H9 (cell line): ENCODE measurements around the gene USP44. TPM values are rescaled to one million over a fixed set of nuclear protein-coding genes. Genes with fewer than 3 reads are reported as not detected.

Source experiments
- DNase-seq: peaks from one replicate; pipeline ENCODE4 v3.0.0-alpha.2; 2017
- H2AFZ ChIP-seq: one replicate; pipeline ENCODE4 v1.6.1; 2013; ENCODE audit warnings: mild to moderate bottlenecking, low read length, control low read depth, moderate library complexity
- H2AK5ac ChIP-seq: 2 replicates; pipeline ENCODE4 v1.6.1; 2013; ENCODE audit warnings: low read length, control low read depth, mixed read lengths; ENCODE audit not compliant: insufficient read length
- H2BK120ac ChIP-seq: one replicate; pipeline ENCODE4 v1.6.1; 2013; ENCODE audit warnings: low read depth, mild to moderate bottlenecking, low read length, control low read depth, inconsistent platforms; ENCODE audit not compliant: poor library complexity, severe bottlenecking
- H2BK12ac ChIP-seq: 2 replicates; pipeline ENCODE4 v1.6.1; 2013; ENCODE audit warnings: low read length, control low read depth, mixed read lengths, low read depth; ENCODE audit not compliant: insufficient read length
- H2BK15ac ChIP-seq: 2 replicates; pipeline ENCODE4 v1.6.1; 2013; ENCODE audit warnings: low read depth, low read length, control low read depth
- H2BK20ac ChIP-seq: one replicate; pipeline ENCODE4 v1.6.1; 2013; ENCODE audit warnings: low read depth, mild to moderate bottlenecking, low read length, control low read depth, inconsistent platforms; ENCODE audit not compliant: poor library complexity, severe bottlenecking
- H2BK5ac ChIP-seq: 2 replicates; pipeline ENCODE4 v1.6.1; 2013; ENCODE audit warnings: low read length, control low read depth, mixed read lengths; ENCODE audit not compliant: insufficient read length
- H3K14ac ChIP-seq: 2 replicates; pipeline ENCODE4 v1.6.1; 2013; ENCODE audit warnings: low read length, control low read depth; ENCODE audit not compliant: insufficient read depth
- H3K18ac ChIP-seq: 2 replicates; pipeline ENCODE4 v1.6.1; 2013; ENCODE audit warnings: low read depth, mild to moderate bottlenecking, mixed read lengths, low read length, control low read depth; ENCODE audit not compliant: insufficient read length
- H3K23ac ChIP-seq: 2 replicates; pipeline ENCODE4 v1.6.1; 2013; ENCODE audit warnings: low read length, control low read depth, mixed read lengths, low read depth; ENCODE audit not compliant: insufficient read length
- H3K23me2 ChIP-seq: 2 replicates; pipeline ENCODE4 v1.6.1; 2013; ENCODE audit warnings: low read depth, mild to moderate bottlenecking, mixed read lengths, low read length, control low read depth; ENCODE audit not compliant: insufficient read length, poor library complexity, severe bottlenecking
- H3K27ac ChIP-seq: 2 replicates; pipeline ENCODE4 v1.5.1; 2013; ENCODE audit warnings: low read length, control low read depth, mixed read lengths, low read depth; ENCODE audit not compliant: insufficient read length
- H3K27me3 ChIP-seq: 2 replicates; pipeline ENCODE4 v1.6.1; 2013; ENCODE audit warnings: low read length, control low read depth, inconsistent platforms; ENCODE audit not compliant: insufficient read depth
- H3K4ac ChIP-seq: 2 replicates; pipeline ENCODE4 v1.6.1; 2013; ENCODE audit warnings: low read depth, mild to moderate bottlenecking, control low read depth, inconsistent platforms, low read length, moderate library complexity
- H3K4me1 ChIP-seq: 2 replicates; pipeline ENCODE4 v1.6.1; 2013; ENCODE audit warnings: low read length, control low read depth, inconsistent platforms; ENCODE audit not compliant: insufficient read depth
- H3K4me2 ChIP-seq: 2 replicates; pipeline ENCODE4 v1.6.1; 2013; ENCODE audit warnings: low read length, control low read depth, mixed read lengths; ENCODE audit not compliant: insufficient read length, insufficient read depth
- H3K56ac ChIP-seq: 2 replicates; pipeline ENCODE4 v1.6.1; 2013; ENCODE audit warnings: low read depth, mild to moderate bottlenecking, mixed read lengths, low read length, control low read depth; ENCODE audit not compliant: insufficient read length
- H3K79me1 ChIP-seq: 2 replicates; pipeline ENCODE4 v1.6.1; 2013; ENCODE audit warnings: low read depth, mild to moderate bottlenecking, moderate library complexity, low read length, control low read depth, inconsistent platforms; ENCODE audit not compliant: insufficient read depth, poor library complexity, severe bottlenecking
- H3K79me2 ChIP-seq: 2 replicates; pipeline ENCODE4 v1.6.1; 2013; ENCODE audit warnings: low read length, control low read depth, inconsistent platforms; ENCODE audit not compliant: insufficient read depth
- H3K9ac ChIP-seq: 2 replicates; pipeline ENCODE4 v1.6.1; 2013; ENCODE audit warnings: low read length, control low read depth, mixed read lengths; ENCODE audit not compliant: insufficient read length; ENCODE audit errors: extremely low read depth
- H3K9me3 ChIP-seq: one replicate; pipeline ENCODE4 v1.6.1; 2013; ENCODE audit warnings: low read depth, low read length, inconsistent platforms; ENCODE audit not compliant: control insufficient read depth
- H3T11ph ChIP-seq: one replicate; pipeline ENCODE4 v1.6.1; 2013; ENCODE audit warnings: mild to moderate bottlenecking, low read length, control low read depth, inconsistent platforms
- H4K20me1 ChIP-seq: one replicate; pipeline ENCODE4 v1.6.1; 2013; ENCODE audit not compliant: control insufficient read depth, insufficient read length, insufficient read depth
- H4K5ac ChIP-seq: 2 replicates; pipeline ENCODE4 v1.6.1; 2013; ENCODE audit warnings: low read depth, mild to moderate bottlenecking, mixed read lengths, low read length, control low read depth; ENCODE audit not compliant: insufficient read length
- H4K8ac ChIP-seq: replicated peaks from 2 replicates; pipeline ENCODE4 v1.6.1; 2013; ENCODE audit warnings: low read length, control low read depth, mixed read lengths, low read depth; ENCODE audit not compliant: insufficient read length
- H4K91ac ChIP-seq: 2 replicates; pipeline ENCODE4 v1.6.1; 2013; ENCODE audit warnings: low read depth, mild to moderate bottlenecking, moderate library complexity, mixed read lengths, low read length, control low read depth; ENCODE audit not compliant: insufficient read length
- H3K27ac Mint-ChIP-seq, 3 experiments: 2 replicates in 2 of 3; 3 replicates in 1 of 3; pipeline ENCODE4 v1.8.0; 2020 to 2021; ENCODE audit warnings: mixed read lengths in 3 of 3, mild to moderate bottlenecking in 1 of 3, moderate library complexity in 1 of 3
- H3K27me3 Mint-ChIP-seq: 2 replicates; pipeline ENCODE4 v1.8.0; 2021; ENCODE audit warnings: low read depth, mild to moderate bottlenecking, moderate library complexity, mixed read lengths
- H3K36me3 Mint-ChIP-seq, 3 experiments: 2 replicates in 2 of 3; 3 replicates in 1 of 3; pipeline ENCODE4 v1.8.0; 2020 to 2021; ENCODE audit warnings: low read depth in 3 of 3, mixed read lengths in 3 of 3; ENCODE audit not compliant: insufficient read depth in 1 of 3
- H3K4me1 Mint-ChIP-seq, 2 experiments: 2 replicates each; pipeline ENCODE4 v1.8.0; 2020; ENCODE audit warnings: mixed read lengths in 2 of 2
- H3K4me3 Mint-ChIP-seq, 2 experiments: 2 replicates in 1 of 2; 3 replicates in 1 of 2; pipeline ENCODE4 v1.8.0; 2020 to 2021; ENCODE audit warnings: mild to moderate bottlenecking in 2 of 2, mixed read lengths in 2 of 2, moderate library complexity in 1 of 2
- H3K9me3 Mint-ChIP-seq, 2 experiments: 2 replicates in 1 of 2; 3 replicates in 1 of 2; pipeline ENCODE4 v1.8.0; 2020; ENCODE audit warnings: mild to moderate bottlenecking in 2 of 2, mixed read lengths in 2 of 2, moderate library complexity in 1 of 2
- WGBS: extraction: QIAGEN DNeasy Blood & Tissue Kit; methylation state at CpG from one replicate; pipeline ENCODE4 v1.1.7; 2013; ENCODE audit warnings: missing lambda C conversion rate, low lambda C conversion rate, mixed read lengths; ENCODE audit not compliant: insufficient read length; ENCODE audit errors: extremely low coverage; 5-methylcytosine and 5-hydroxymethylcytosine counted together
- total RNA-seq: library from RNA; stranded (reverse); gene quantifications from 2 replicates; pipeline ENCODE4 v1.2.1, GENCODE V29; 2021
- TF ChIP-seq, protein P1 (sequence below): fragments of 200-600 bp; sonication (generic); conservative IDR thresholded peaks from 3 replicates; pipeline ENCODE4 v1.8.0; 2021; ENCODE audit warnings: antibody characterized with exemption, mild to moderate bottlenecking

USP44 gene
- total RNA-seq, 1 experiment from 2014 or later = 185 TPM

DNA sequence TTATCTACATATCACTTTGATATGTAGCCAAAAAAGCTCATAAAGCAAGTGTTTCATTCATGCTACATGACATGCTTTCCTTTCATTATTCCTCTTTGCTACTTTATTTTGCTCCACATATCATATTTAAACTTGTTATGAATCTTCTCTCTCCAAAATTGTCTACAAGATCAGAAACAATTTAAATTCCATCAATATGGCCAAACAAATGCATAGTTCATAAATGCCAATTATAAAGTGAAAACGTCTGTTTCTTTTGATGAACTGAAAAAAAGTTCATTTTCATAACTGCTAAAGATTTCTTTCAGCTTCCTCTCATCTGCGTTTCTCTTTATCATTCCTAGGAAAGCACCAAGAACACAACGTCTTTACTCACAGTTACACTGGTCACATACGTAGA lies 22.8 kb downstream of the USP44 start:
- no peak overlapping the region for H3K23ac ChIP-seq
- H2AK5ac ChIP-seq = no peak overlapping the region
- H4K20me1 ChIP-seq = no peaks in the 10 kb centered on the region
- no peak overlapping the region for H3T11ph ChIP-seq
- no peak overlapping the region for H2AFZ ChIP-seq
- Mint-ChIP-seq H3K4me1 (peaks cover 12 to 17% of the 10 kb centered on the region in 2 experiments), H3K9me3 (no peaks in the 10 kb centered on the region), H3K27ac (peak overlapping the region in 1 of 3 experiments; percentile 12; a peak in 2 of 7 replicates), H3K36me3 (peaks cover 49 to 89% (median 67%) of the 10 kb centered on the region in 3 experiments), H3K27me3 (no peaks in the 10 kb centered on the region), H3K4me3 (no peak overlapping the region)
- H3K4me2 ChIP-seq = no peak overlapping the region
- no peak overlapping the region for H4K91ac ChIP-seq
- no peaks in the 10 kb centered on the region for H3K27me3 ChIP-seq
- peaks cover 37% of the 10 kb centered on the region; the same call in 1 of the 2 replicates for H3K79me2 ChIP-seq
- H2BK5ac ChIP-seq = no peak overlapping the region
- no peak overlapping the region for H3K9ac ChIP-seq
- no peak overlapping the region for H4K5ac ChIP-seq
- H3K9me3 ChIP-seq = no peaks in the 10 kb centered on the region
- H2BK120ac ChIP-seq = no peak overlapping the region
- no peak overlapping the region for H2BK15ac ChIP-seq
- H3K56ac ChIP-seq = no peak overlapping the region
- H3K23me2 ChIP-seq = no peaks in the 10 kb centered on the region
- WGBS = no CpG with 5 or more reads among the region's 4 CpGs
- H3K4ac ChIP-seq = no peak overlapping the region
- H3K4me1 ChIP-seq = no peaks in the 10 kb centered on the region
- H4K8ac ChIP-seq = no peak overlapping the region
- H3K27ac ChIP-seq = no peak overlapping the region
- DNase-seq = no peak
- no peak overlapping the region for H3K14ac ChIP-seq
- H2BK20ac ChIP-seq = no peak overlapping the region
- no peak overlapping the region for H3K18ac ChIP-seq
- no peak overlapping the region for H2BK12ac ChIP-seq
- TF ChIP-seq, protein P1, sequence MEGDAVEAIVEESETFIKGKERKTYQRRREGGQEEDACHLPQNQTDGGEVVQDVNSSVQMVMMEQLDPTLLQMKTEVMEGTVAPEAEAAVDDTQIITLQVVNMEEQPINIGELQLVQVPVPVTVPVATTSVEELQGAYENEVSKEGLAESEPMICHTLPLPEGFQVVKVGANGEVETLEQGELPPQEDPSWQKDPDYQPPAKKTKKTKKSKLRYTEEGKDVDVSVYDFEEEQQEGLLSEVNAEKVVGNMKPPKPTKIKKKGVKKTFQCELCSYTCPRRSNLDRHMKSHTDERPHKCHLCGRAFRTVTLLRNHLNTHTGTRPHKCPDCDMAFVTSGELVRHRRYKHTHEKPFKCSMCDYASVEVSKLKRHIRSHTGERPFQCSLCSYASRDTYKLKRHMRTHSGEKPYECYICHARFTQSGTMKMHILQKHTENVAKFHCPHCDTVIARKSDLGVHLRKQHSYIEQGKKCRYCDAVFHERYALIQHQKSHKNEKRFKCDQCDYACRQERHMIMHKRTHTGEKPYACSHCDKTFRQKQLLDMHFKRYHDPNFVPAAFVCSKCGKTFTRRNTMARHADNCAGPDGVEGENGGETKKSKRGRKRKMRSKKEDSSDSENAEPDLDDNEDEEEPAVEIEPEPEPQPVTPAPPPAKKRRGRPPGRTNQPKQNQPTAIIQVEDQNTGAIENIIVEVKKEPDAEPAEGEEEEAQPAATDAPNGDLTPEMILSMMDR = no peak
- peaks cover 15% of the 10 kb centered on the region for H3K79me1 ChIP-seq
